Hepatocyte (in vitro differentiated cells): Measurements from ENCODE around the gene ZNF750. TPM values are rescaled to one million over a fixed set of nuclear protein-coding genes. Genes with fewer than 3 reads are reported as not detected.

Source experiments
- DNase-seq: peaks from one replicate; pipeline ENCODE4 v3.0.0-alpha.2; 2016; ENCODE audit warnings: low spot score
- H2AFZ ChIP-seq: fragments of 200-600 bp; sonication (generic); 2 replicates; pipeline ENCODE4 v1.6.0; 2016; ENCODE audit warnings: antibody characterized with exemption, mild to moderate bottlenecking
- H3K27ac ChIP-seq: fragments of 200-600 bp; sonication (generic); 2 replicates; pipeline ENCODE4 v1.5.1; 2016; ENCODE audit warnings: mild to moderate bottlenecking
- H3K27me3 ChIP-seq: fragments of 200-600 bp; sonication (generic); 2 replicates; pipeline ENCODE4 v1.6.1; 2016
- H3K36me3 ChIP-seq: fragments of 200-600 bp; sonication (generic); replicated peaks from 2 replicates; pipeline ENCODE4 v1.5.1; 2016; ENCODE audit warnings: low read depth; ENCODE audit not compliant: insufficient read depth
- H3K4me1 ChIP-seq: fragments of 200-600 bp; sonication (generic); 2 replicates; pipeline ENCODE4 v1.5.1; 2016; ENCODE audit warnings: mild to moderate bottlenecking, moderate library complexity; ENCODE audit not compliant: insufficient read depth
- H3K4me2 ChIP-seq: fragments of 200-600 bp; sonication (generic); 2 replicates; pipeline ENCODE4 v1.6.0; 2016
- H3K4me3 ChIP-seq: fragments of 200-600 bp; sonication (generic); 2 replicates; pipeline ENCODE4 v1.5.1; 2016; ENCODE audit warnings: mild to moderate bottlenecking
- H3K79me2 ChIP-seq: fragments of 200-600 bp; sonication (generic); 2 replicates; pipeline ENCODE4 v1.6.0; 2017; ENCODE audit warnings: mild to moderate bottlenecking
- H3K9me2 ChIP-seq: fragments of 200-600 bp; sonication (generic); replicated peaks from 2 replicates; pipeline ENCODE4 v1.6.0; 2017; ENCODE audit warnings: mild to moderate bottlenecking; ENCODE audit not compliant: insufficient read depth
- H3K9me3 ChIP-seq: fragments of 200-600 bp; sonication (generic); 2 replicates; pipeline ENCODE4 v1.5.1; 2016; ENCODE audit warnings: low read depth, mild to moderate bottlenecking
- H4K20me1 ChIP-seq: fragments of 200-600 bp; sonication (generic); 2 replicates; pipeline ENCODE4 v1.6.0; 2016; ENCODE audit warnings: mild to moderate bottlenecking; ENCODE audit not compliant: insufficient read depth, poor library complexity, severe bottlenecking
- EZH2 ChIP-seq: fragments of 200-600 bp; sonication (generic); IDR thresholded peaks from 2 replicates; pipeline ENCODE4 v1.6.1; 2016; ENCODE audit warnings: antibody characterized with exemption, mild to moderate bottlenecking, borderline replicate concordance
- EZH2phosphoT487 ChIP-seq: fragments of 200-600 bp; sonication (generic); IDR thresholded peaks from one replicate; pipeline ENCODE4 v1.6.1; 2018; ENCODE audit warnings: antibody characterized with exemption, mild to moderate bottlenecking, low read depth, moderate library complexity; ENCODE audit not compliant: unreplicated experiment, severe bottlenecking
- WGBS: methylation state at CpG from one replicate; pipeline ENCODE4 v1.1.6; 2016; ENCODE audit warnings: low lambda C conversion rate; ENCODE audit errors: missing lambda C conversion rate; 5-methylcytosine and 5-hydroxymethylcytosine counted together
- polyA plus RNA-seq: library from polyadenylated mRNA; unstranded; fragments of >200 nt; fragmentation: Nextera tagmentation; extraction: Ambion mirVana; gene quantifications from 2 replicates; pipeline ENCODE4 v1.2.1, GENCODE V29; 2016
- total RNA-seq: library from RNA; depleted of rRNA; stranded (reverse); fragments of >200 nt; gene quantifications from 2 replicates; pipeline ENCODE4 v1.2.3, GENCODE V29; 2014
- TF ChIP-seq, protein P1 (sequence below): fragments of 200-600 bp; sonication (generic); IDR thresholded peaks from 2 replicates; pipeline ENCODE4 v1.5.1; 2016; ENCODE audit warnings: antibody characterized with exemption, mild to moderate bottlenecking; ENCODE audit not compliant: poor library complexity

The ZNF750 gene
- total and polyA plus RNA-seq, 2 experiments from 2014 or later, result 0.27 to 2.1 TPM

DNA sequence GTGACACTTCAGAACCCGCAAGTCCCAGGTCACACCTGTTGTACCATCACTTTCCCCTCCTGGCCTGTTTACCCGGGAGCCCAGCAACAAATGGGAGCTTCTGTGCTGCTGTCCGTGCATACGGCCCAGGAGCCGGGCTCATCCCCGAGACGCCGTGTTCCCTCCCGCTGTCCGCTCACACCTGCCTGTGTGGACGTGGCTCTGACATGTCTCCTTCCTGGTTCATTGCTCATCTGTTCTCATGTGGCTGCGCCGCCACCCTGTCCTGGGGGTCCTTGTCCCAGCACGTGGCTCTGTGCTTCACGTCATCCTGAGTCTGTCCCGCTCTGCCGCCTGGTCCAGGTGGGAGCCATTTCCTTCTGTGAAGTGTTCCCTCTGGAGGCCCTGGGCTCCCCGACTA is 50.0 kb downstream of the ZNF750 start:
- Histone ChIP-seq H3K4me3 (no peak overlapping the region), H3K4me1 (peaks cover 17% of the 10 kb centered on the region), H3K79me2 (no peaks in the 10 kb centered on the region), H4K20me1 (no peaks in the 10 kb centered on the region), H3K36me3 (no peaks in the 10 kb centered on the region), H3K27me3 (no peaks in the 10 kb centered on the region), H3K4me2 (no peak overlapping the region), H2AFZ (no peak overlapping the region), H3K9me3 (no peaks in the 10 kb centered on the region), H3K27ac (no peak overlapping the region), H3K9me2 (no peaks in the 10 kb centered on the region)
- TF ChIP-seq EZH2phosphoT487 (no peak), EZH2 (no peak)
- TF ChIP-seq, protein P1, sequence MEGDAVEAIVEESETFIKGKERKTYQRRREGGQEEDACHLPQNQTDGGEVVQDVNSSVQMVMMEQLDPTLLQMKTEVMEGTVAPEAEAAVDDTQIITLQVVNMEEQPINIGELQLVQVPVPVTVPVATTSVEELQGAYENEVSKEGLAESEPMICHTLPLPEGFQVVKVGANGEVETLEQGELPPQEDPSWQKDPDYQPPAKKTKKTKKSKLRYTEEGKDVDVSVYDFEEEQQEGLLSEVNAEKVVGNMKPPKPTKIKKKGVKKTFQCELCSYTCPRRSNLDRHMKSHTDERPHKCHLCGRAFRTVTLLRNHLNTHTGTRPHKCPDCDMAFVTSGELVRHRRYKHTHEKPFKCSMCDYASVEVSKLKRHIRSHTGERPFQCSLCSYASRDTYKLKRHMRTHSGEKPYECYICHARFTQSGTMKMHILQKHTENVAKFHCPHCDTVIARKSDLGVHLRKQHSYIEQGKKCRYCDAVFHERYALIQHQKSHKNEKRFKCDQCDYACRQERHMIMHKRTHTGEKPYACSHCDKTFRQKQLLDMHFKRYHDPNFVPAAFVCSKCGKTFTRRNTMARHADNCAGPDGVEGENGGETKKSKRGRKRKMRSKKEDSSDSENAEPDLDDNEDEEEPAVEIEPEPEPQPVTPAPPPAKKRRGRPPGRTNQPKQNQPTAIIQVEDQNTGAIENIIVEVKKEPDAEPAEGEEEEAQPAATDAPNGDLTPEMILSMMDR, result no peak
- WGBS, result 97% methylated on average over 18 of the region's 18 CpGs
- no peak for DNase-seq

DNA sequence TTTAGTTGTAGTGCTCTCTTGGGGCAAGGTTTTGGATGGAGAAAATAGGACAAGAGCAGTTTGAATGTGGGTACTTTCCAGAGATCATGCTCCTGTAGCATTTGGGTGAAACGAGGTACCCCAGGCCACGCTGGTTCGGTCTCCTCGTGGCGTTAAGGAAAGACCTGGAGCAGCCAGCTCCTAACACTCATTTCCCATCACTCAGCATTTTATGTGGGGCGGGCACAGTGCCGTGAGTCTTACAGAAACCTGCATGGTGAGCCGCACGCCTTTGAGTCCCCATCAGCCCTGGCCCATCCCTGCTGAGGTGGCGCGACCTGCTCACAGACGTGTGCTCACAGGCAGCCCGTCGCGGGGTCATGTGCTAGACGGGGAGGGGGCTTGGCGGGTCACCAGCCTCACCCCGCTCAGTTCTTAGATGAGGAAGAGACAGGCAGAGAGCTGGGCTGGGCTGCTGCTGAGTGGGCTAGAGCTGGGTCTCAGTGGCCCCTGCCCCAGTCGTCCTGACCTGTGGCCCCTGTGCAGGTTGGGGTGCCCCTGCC is 50.7 kb downstream of the ZNF750 start:
- TF ChIP-seq EZH2 (no peak), EZH2phosphoT487 (no peak)
- TF ChIP-seq, protein P1, result no peak
- Histone ChIP-seq H3K4me3 (no peak overlapping the region), H3K27ac (no peak overlapping the region), H3K79me2 (no peaks in the 10 kb centered on the region), H3K36me3 (no peaks in the 10 kb centered on the region), H2AFZ (no peak overlapping the region), H3K4me1 (peaks cover 11% of the 10 kb centered on the region), H3K27me3 (no peaks in the 10 kb centered on the region), H3K9me2 (no peaks in the 10 kb centered on the region), H3K9me3 (no peaks in the 10 kb centered on the region), H4K20me1 (no peaks in the 10 kb centered on the region), H3K4me2 (no peak overlapping the region)
- DNase-seq, result no peak
- 98% methylated on average over 19 of the region's 19 CpGs for WGBS

DNA sequence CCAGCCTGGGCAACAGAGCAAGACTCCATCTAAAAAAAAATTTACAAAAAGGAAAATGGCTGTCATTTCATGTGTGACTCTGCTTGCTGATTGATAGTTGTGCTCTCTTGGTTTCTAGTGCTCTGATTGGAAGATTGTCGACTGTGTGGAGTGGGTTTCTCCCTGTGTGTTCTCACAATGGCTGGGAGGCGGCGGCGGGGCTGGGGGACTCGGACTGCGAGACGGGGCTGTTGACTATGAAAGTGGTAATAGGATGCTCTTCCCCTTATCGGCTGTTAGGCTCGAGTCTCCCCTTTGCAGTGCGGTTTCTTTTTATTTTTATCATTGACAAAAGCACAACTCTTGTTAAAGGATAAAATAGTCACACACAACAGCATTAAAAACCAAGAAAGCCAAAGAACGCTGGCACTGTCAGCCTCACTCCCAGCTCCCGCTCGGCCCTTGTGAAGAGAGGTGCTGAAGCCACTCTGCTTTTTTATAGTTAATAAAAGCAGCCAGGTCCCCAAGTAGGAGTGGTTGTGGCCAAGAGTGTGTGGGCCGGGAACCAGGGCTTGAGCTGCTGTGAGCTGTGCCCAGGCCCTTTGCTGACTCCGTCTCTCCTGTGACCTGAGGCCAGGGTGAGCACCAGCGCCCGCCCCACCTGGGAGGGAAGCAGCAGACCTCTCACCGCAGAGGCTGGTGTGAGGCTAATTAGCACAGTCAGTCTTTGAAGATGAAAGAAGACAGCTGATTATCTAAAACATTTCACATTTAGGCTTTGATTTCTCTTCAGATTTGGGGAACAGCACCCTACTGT is 51.4 kb downstream of the ZNF750 start:
- 87% methylated on average over 18 of the region's 18 CpGs for WGBS
- Histone ChIP-seq H3K27me3 (no peaks in the 10 kb centered on the region), H3K36me3 (no peaks in the 10 kb centered on the region), H3K9me2 (no peaks in the 10 kb centered on the region), H2AFZ (no peak overlapping the region), H3K4me2 (no peak overlapping the region), H3K27ac (no peak overlapping the region), H3K79me2 (no peaks in the 10 kb centered on the region), H4K20me1 (no peaks in the 10 kb centered on the region), H3K4me1 (peaks cover 3% of the 10 kb centered on the region), H3K9me3 (no peaks in the 10 kb centered on the region), H3K4me3 (no peak overlapping the region)
- TF ChIP-seq, protein P1, result no peak
- no peak for TF ChIP-seq EZH2phosphoT487
- TF ChIP-seq EZH2, result no peak
- DNase-seq, result no peak
